Measurements from ENCODE around the gene UBE2O.

DNA sequence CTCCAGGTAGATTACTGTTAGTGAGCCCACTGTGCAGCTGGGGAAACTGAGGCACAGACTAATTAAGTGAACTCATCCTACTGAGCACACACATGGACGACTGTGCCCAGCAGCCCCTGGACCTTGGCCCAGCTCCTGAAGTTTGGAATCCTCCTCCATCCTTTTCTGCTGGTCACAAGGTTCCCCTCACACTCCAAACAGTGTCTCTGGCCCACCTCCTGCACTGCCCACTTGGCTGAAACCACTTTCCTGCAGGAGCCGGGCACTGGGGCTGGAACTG, 44.7 kb upstream of the UBE2O start:
- TF ChIP-seq, protein P1, sequence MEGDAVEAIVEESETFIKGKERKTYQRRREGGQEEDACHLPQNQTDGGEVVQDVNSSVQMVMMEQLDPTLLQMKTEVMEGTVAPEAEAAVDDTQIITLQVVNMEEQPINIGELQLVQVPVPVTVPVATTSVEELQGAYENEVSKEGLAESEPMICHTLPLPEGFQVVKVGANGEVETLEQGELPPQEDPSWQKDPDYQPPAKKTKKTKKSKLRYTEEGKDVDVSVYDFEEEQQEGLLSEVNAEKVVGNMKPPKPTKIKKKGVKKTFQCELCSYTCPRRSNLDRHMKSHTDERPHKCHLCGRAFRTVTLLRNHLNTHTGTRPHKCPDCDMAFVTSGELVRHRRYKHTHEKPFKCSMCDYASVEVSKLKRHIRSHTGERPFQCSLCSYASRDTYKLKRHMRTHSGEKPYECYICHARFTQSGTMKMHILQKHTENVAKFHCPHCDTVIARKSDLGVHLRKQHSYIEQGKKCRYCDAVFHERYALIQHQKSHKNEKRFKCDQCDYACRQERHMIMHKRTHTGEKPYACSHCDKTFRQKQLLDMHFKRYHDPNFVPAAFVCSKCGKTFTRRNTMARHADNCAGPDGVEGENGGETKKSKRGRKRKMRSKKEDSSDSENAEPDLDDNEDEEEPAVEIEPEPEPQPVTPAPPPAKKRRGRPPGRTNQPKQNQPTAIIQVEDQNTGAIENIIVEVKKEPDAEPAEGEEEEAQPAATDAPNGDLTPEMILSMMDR (IDR thresholded peaks at IDR 0.05; ENCODE audit: insufficient read depth, low read depth, low read length) = no peak
- no peak for TF ChIP-seq EZH2 (IDR thresholded peaks at IDR 0.05; ENCODE audit: insufficient read depth, low read length)
